Gastrocnemius medialis (tissue), 4 donors: ENCODE data around the gene RALGAPB. TPM values are rescaled to one million over a fixed set of nuclear protein-coding genes. Genes with fewer than 3 reads are reported as not detected.

Source experiments
- ATAC-seq, 2 donors: fragments of 150-250 bp; one replicate each; pipeline ENCODE4 v1.9.1; 2016
- DNase-seq, 2 donors: peaks; one replicate each; pipeline ENCODE4 v3.0.0-alpha.2; 2019
- H3K27ac ChIP-seq, 4 donors: fragments of 200-600 bp; sonication (generic); 1 replicate in 1 of 4; 2 replicates in 3 of 4; pipeline ENCODE4 v1.5.1; 2016 to 2018; ENCODE audit warnings: mild to moderate bottlenecking in 2 of 4, moderate library complexity in 1 of 4
- H3K27me3 ChIP-seq, 3 donors: fragments of 200-600 bp; sonication (generic) in 2 of 3; 1 replicate in 1 of 3; 2 replicates in 2 of 3; pipeline versions ENCODE4 v1.5.1 to v1.6.0; 2016 to 2019; ENCODE audit warnings: mild to moderate bottlenecking in 1 of 3, moderate library complexity in 1 of 3
- H3K36me3 ChIP-seq, 2 donors: fragments of 200-600 bp; sonication (generic) in 1 of 2; one replicate each; pipeline ENCODE4 v1.5.1; 2017 to 2018
- H3K4me1 ChIP-seq, 2 donors: fragments of 200-600 bp; sonication (generic) in 1 of 2; one replicate each; pipeline ENCODE4 v1.5.1; 2016 to 2017; ENCODE audit warnings: mild to moderate bottlenecking in 2 of 2
- H3K4me3 ChIP-seq, 4 donors: fragments of 200-600 bp; sonication (generic) in 3 of 4; 1 replicate in 1 of 4; 2 replicates in 3 of 4; pipeline ENCODE4 v1.5.1; 2016 to 2019; ENCODE audit warnings: mild to moderate bottlenecking in 2 of 4
- H3K9me3 ChIP-seq, 3 donors: fragments of 200-600 bp; sonication (generic) in 2 of 3; 1 replicate in 1 of 3; 2 replicates in 2 of 3; pipeline ENCODE4 v1.5.1; 2016 to 2019
- CTCF ChIP-seq, 5 experiments: fragments of 450-650 bp in 3 of 5; fragments of 200-600 bp in 2 of 5; sonication (generic) in 2 of 5; IDR thresholded peaks in 4 of 5; conservative IDR thresholded peaks in 1 of 5; 1 replicate in 4 of 5; 2 replicates in 1 of 5; pipeline ENCODE4 v1.5.1; 2016 to 2019; ENCODE audit warnings: antibody characterized with exemption in 5 of 5, mild to moderate bottlenecking in 3 of 5, moderate library complexity in 3 of 5
- POLR2A ChIP-seq, 2 donors: fragments of 450-650 bp; IDR thresholded peaks; one replicate each; pipeline ENCODE4 v1.6.1; 2017; ENCODE audit warnings: antibody characterized with exemption in 2 of 2, mild to moderate bottlenecking in 2 of 2, moderate library complexity in 2 of 2
- in situ Hi-C, 4 donors: fragments of 200-750 bp; cut with MboI; loops; one replicate each; pipeline versions ENCODE4 v1.15.0 to v1.8.0; 2017; ENCODE audit warnings: low sequenced_read_pairs in 4 of 4
- intact Hi-C: fragments of 100-400 bp; cut with DNase I; formaldehyde crosslinking; loops from one replicate; pipeline ENCODE4 v1.15.1; 2023; ENCODE audit warnings: low total_unique reads
- total RNA-seq, 4 donors: library from RNA; depleted of rRNA; stranded (reverse); fragments of >200 nt; gene quantifications; one replicate each; pipeline versions ENCODE4 v1.1.0 to v1.2.3, GENCODE V29; 2016

The RALGAPB gene
- total RNA-seq, 4 donors from 2014 or later = 23.2 to 28.8 (median 26.0) TPM

GRCh38 chr20:38604873-38605303 lies 132.2 kb downstream of the RALGAPB start:
- no peaks in the 10 kb centered on the region for H3K36me3 ChIP-seq
- intact Hi-C loops = no loop called here
- TF ChIP-seq POLR2A (IDR thresholded peaks at IDR 0.05) (no peak), CTCF (IDR thresholded peaks at IDR 0.05 in 4 of 5, conservative IDR thresholded peaks at IDR 0.05 in 1 of 5) (no peak)
- DNase-seq (no peak), ATAC-seq (no peak)
- H3K4me3 ChIP-seq = no peak overlapping the region
- no peak overlapping the region for H3K27ac ChIP-seq
- H3K4me1 ChIP-seq = no peaks in the 10 kb centered on the region
- peaks cover 30 to 41% (median 38%) of the 10 kb centered on the region in 3 donors for H3K27me3 ChIP-seq
- in situ Hi-C loops = no loop called here
- no peaks in the 10 kb centered on the region for H3K9me3 ChIP-seq

- DNase-seq (no peak), ATAC-seq (no peak)
- TF ChIP-seq POLR2A (IDR thresholded peaks at IDR 0.05) (no peak), CTCF (IDR thresholded peaks at IDR 0.05 in 4 of 5, conservative IDR thresholded peaks at IDR 0.05 in 1 of 5) (no peak)
- Histone ChIP-seq H3K27ac (no peak overlapping the region), H3K4me1 (no peaks in the 10 kb centered on the region), H3K9me3 (no peaks in the 10 kb centered on the region), H3K36me3 (no peaks in the 10 kb centered on the region), H3K27me3 (peaks cover 16 to 22% (median 22%) of the 10 kb centered on the region in 3 donors), H3K4me3 (no peak overlapping the region)
- in situ Hi-C loops (no loop called here), intact Hi-C loops (no loop called here)
These were observed 134.7 kb downstream of the RALGAPB start for GRCh38 chr20:38607351-38607750.

- Histone ChIP-seq H3K36me3 (no peaks in the 10 kb centered on the region), H3K27ac (no peak overlapping the region), H3K4me3 (no peak overlapping the region), H3K9me3 (no peaks in the 10 kb centered on the region), H3K4me1 (no peaks in the 10 kb centered on the region), H3K27me3 (peaks cover 8 to 14% (median 14%) of the 10 kb centered on the region in 3 donors)
- DNase-seq (no peak), ATAC-seq (no peak)
- intact Hi-C loops (no loop called here), in situ Hi-C loops (no loop called here)
- TF ChIP-seq CTCF (IDR thresholded peaks at IDR 0.05 in 4 of 5, conservative IDR thresholded peaks at IDR 0.05 in 1 of 5) (no peak), POLR2A (IDR thresholded peaks at IDR 0.05) (no peak)
These were observed 135.5 kb downstream of the RALGAPB start for GRCh38 chr20:38608188-38608587.

GRCh38 chr20:38609815-38610214 lies 137.2 kb downstream of the RALGAPB start:
- intact Hi-C loops (no loop called here), in situ Hi-C loops (no loop called here)
- peaks cover 3 to 8% (median 7%) of the 10 kb centered on the region in 3 donors for H3K27me3 ChIP-seq
- no peak overlapping the region for H3K4me3 ChIP-seq
- no peaks in the 10 kb centered on the region for H3K4me1 ChIP-seq
- no peaks in the 10 kb centered on the region for H3K9me3 ChIP-seq
- ATAC-seq (no peak), DNase-seq (no peak)
- TF ChIP-seq CTCF (IDR thresholded peaks at IDR 0.05 in 4 of 5, conservative IDR thresholded peaks at IDR 0.05 in 1 of 5) (no peak), POLR2A (IDR thresholded peaks at IDR 0.05) (no peak)
- no peak overlapping the region for H3K27ac ChIP-seq
- no peaks in the 10 kb centered on the region for H3K36me3 ChIP-seq

- H3K9me3 ChIP-seq = no peaks in the 10 kb centered on the region
- TF ChIP-seq CTCF (IDR thresholded peaks at IDR 0.05 in 4 of 5, conservative IDR thresholded peaks at IDR 0.05 in 1 of 5) (no peak), POLR2A (IDR thresholded peaks at IDR 0.05) (no peak)
- intact Hi-C loops = no loop called here
- H3K4me3 ChIP-seq = no peak overlapping the region
- no peaks in the 10 kb centered on the region for H3K4me1 ChIP-seq
- no peaks in the 10 kb centered on the region for H3K36me3 ChIP-seq
- DNase-seq = no peak
- peaks cover 0 to 7% (median 4%) of the 10 kb centered on the region in 3 donors for H3K27me3 ChIP-seq
- ATAC-seq = no peak
- H3K27ac ChIP-seq = no peak overlapping the region
- in situ Hi-C loops = no loop called here
These were observed 137.9 kb downstream of the RALGAPB start for GRCh38 chr20:38610521-38610920.
